Activated T-cell treated with anti-CD3 and anti-CD28 coated beads for 48 hours (primary cell): ENCODE results near the gene ANKRD37.

ENCODE experiments used
- DNase-seq: peaks from one replicate; pipeline ENCODE4 v3.0.0-alpha.2; 2020; ENCODE audit warnings: low read depth

ANKRD37 gene

DNA sequence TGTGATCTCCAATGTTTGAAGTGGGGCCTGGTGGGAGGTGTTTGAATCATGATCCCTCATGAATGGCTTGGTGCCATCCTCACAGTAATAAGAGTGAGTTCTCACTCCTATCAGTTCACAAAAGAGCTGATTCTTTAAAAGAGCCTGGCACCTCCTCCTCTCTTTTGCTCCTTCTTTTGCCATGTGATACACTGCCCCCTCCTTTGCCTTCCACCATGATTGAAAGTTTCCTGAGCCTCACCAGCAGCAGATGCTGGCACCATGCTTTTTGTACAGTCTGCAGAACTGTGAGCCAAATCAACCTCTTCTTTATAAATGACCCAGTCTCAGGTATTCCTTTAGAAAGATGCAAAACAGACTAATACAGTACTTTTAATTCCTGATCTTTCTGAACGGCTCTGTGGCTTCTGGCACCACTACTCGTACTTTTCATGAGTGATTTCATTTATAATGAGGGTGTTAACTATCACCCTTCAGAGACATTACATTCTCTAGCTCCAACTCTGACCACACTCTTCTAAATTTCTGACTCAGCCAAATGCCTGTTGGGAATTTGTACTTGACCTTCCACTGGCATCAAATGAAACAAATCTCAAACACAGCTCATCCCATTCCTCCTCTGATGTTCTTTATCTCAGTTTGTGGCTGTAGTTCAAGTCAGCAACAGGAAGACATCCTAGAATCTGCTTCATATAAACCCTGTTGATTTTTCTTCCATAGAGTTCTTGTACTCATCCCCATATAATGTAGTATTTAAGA, 24.9 kb downstream of the ANKRD37 start:
- no peak for DNase-seq

DNA sequence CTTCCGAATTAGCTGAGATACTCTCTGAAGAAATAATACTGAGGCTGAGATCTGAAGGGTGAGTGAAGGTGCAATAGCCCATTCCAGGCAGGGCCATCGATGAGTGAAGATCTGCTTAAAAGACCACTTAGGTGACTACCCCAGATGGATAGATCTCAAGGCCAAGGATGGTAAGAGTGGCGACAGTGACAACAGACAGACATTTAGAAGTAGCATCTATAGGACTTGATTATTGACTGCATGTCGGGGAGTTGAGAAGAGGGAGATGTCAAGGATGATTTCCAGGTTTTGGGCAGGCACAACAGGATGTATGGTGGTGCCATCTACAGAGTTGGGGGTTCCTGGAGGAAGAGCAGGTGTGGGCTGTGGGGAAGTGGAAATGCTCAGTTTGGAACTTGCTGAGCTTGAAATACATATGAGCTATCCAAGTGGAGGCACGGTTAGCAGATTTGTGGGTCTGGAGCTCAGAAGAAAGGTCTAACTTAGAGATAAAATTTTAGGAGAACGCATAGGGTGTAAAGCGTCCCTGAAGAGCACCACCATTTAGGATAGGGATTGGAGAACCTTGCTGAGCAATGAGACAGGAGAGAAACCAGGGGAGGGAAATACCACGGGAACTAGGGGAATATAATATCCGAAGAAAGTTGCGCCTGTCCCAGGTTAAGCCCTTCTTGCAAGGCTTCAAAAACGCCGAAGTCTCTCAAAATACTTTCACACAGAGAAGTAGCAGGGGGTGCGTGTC, 28.4 kb downstream of the ANKRD37 start:
- no peak for DNase-seq

DNA sequence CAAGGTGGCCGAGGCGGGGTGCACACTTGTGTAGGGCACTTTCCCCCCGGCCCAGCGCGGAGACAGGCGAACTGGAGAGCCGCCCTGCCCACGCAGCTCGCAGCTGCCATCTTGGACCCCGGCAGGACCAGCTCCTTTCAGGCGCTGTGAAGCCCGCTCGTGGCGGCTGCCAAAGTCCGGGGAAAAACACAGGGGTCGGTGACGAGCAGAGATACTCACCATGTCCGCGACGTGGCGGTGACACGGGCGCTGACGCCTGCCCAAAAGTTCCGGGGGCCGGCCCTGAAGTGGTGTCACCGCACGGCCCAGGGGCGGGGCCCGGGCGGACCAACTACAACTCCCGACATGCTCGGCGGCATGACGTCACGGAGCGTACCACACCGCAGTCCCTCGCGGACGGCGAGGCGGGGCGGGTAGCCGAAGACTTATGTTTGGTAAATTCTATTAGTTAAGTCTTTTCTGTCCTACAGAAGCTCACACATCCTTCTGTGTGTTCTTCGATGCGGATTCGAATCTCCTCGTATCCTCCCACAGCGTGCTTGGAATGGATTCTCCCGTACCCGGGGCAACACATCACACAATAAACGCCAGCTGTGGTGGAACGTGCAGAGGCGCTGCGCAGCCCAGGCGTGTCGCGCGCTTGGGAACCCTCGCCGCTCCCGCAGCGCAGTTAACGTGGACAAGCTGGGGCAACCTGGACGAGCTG, 29.2 kb downstream of the ANKRD37 start, which contains the start of gene UFSP2:
Gene UFSP2, minus strand, starts transcription at position 318 of the 706 bp plus-strand sequence. Its CDS starts 96 bp downstream, at position 222.
- DNase-seq = peak; percentile 78

DNA sequence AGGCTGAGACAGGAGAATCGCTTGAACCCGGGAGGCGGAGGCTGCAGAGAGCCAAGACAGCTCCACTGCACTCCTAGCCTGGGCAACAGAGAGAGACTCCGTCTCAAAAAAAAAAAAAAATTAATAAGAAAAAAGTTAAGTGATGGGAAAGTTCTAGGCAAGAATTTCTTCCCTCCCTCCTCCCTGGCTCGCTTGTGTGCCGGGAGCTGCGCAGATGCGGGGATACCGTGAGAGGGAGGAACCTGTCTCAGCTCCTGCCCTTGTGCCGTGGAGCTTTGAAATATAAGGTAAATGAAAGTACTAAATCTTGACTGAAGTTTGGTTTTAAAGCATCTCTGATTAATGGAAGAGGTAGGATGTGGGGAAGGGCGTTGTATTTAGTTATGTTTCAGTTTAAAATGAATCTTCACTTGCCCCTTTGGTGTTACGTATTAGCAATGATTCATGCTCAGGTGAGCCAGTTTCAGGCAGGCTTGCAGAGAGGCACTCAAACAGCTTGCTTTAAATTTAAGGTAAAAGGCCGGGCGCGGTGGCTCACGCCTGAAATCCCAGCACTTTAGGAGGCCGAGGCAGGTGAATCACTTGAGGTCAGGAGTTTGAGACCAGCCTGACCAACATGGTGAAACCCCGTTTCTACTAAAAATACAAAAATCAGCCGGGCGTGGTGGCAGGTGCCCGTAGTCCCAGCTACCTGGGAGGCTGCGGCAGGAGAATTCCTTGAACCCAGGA, 30.5 kb downstream of the ANKRD37 start:
- DNase-seq = no peak

DNA sequence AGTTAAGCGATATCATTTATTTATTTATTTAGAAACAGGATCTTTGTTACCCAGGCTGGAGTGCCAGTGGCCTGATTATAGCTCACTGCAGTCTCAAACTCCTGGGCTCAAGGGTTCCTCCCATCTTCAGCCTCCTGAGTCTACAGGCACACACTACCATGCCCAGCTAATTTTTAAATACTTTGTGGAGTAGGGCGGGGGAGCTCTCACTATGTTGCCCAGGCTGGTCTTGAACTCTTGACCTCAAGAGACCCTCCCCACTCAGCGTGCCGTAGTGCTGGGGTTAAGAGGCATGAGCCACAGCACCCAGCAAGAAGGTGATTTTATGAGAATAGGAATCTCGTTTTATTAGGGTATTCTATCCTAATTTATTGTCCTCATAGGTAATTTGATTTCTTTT, 33.0 kb downstream of the ANKRD37 start:
- DNase-seq = no peak

DNA sequence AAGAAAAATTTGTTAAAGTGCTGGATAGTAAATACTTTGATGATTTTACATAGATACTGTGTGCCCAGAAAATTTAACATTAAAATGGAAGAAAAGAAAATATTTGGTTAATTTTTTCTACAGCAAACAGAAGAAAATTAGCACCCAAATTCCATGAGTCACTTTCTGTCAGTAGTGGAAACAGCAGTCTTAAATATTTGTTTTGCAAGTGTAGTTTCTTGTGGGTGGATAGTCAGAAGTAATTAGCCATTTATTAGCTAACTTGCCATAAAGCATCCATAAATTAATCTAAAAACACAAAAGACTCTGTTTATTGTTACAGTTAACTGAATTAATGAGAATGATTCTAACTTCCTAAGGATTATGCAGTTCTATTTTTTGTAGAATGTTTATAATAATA, 38.8 kb downstream of the ANKRD37 start:
- no peak for DNase-seq

DNA sequence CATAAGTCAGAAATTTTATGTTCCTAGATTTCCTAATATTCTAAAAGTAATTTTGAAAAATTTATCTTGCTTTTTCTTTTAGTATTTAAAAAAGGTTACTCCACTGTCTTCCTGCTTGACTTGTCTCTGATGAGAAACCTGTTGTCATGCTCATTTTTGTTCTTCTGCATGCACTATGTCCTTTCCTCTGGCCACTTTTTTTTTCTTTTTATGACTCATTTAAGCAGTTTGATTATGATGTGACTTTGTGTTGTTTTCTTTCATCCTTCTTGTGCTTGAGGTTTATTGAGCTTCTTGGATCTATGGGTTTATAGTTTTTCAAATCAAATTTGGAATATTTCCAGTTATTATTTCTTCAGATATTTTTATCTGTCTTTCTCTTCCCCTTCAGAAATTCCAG, 41.2 kb downstream of the ANKRD37 start:
- no peak for DNase-seq

DNA sequence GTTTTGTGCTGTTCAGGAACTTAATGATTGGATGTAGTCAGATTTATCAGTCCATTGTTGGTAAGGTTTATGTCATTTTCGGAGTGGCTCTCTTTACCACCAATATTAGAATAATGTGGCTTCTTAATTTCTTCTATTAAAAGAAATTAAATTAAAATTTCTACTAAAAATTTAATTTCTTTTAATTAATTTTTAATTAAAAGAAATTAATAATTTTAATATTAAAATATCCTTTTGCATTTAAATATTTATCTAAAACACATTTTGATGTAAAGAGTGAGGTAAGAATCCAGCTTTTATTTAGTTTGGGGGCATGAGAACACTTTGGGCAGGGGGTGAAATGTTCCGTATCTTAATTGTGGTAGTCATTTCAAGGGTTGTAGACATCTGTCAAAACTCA, 44.8 kb downstream of the ANKRD37 start:
- no peak for DNase-seq

DNA sequence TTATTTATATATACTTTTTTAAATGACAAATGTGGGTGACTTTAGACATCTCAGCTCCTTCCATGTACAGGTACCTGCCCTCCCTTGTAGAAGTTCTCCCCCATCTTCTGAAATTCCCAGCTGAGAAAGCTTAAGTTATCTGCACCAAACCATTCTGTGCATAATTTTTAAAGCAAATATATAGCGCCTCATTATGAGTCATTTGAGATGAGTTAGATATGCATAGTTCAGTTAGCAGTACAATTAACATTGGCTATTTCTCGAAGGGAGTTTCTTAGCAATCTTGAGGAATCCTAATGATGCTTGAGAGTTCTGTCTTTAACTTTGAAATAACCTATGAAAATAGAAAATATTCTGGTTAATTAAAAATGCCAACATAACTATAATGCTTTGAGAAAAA, 48.6 kb downstream of the ANKRD37 start:
- DNase-seq = no peak
